ENCODE data around the gene CTAGE6.
"Not testable (repeated sequence)": the region's sequence is repeated elsewhere in the genome, so short reads cannot be mapped to it uniquely, and the experiment has no call there.

DNA sequence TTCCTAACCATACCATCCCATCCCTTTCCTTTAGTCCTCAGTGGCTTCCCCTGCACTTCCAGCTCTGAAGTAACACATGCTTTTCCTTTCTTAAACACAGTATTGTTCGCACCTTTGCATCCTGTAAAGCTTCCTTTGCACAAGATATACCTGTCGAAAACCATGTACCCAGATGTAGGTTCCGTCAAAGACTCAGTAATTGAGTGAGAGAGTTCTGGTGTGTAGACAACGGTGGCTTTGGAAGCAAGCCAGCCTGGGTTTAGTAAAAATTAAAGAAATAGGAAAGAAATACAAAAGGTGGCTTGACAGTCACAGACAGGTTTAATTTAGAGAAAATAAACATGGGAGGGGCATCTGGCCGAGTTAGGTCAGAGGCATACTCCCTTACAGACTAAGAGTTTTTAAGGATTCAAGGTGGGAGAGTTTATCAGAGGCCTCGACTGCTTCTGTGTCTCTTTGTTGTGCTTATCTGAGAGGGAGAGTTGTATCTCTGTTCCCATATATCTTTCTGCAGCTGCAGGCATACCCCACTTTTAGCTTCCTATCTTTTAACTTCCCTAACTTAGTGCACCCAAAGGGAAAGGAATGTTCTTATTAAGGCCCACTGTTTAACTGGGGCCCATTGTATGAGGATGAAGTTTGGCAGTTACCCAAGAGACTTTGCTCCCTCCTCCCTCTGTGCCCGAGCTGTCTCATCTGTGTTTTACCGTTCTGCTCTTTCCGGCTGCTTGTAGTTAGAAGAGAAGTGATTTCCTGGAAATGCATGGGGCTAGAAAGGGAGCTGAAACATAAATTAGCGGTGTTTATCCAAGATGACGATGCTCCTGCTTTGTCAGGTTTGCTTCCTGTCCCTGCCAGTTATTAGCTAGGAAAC lies 42.7 kb downstream of the CTAGE6 start:
- TF ChIP-seq POLR2A (IDR thresholded peaks at IDR 0.05): not testable (repeated sequence)
- TF ChIP-seq, protein P1, sequence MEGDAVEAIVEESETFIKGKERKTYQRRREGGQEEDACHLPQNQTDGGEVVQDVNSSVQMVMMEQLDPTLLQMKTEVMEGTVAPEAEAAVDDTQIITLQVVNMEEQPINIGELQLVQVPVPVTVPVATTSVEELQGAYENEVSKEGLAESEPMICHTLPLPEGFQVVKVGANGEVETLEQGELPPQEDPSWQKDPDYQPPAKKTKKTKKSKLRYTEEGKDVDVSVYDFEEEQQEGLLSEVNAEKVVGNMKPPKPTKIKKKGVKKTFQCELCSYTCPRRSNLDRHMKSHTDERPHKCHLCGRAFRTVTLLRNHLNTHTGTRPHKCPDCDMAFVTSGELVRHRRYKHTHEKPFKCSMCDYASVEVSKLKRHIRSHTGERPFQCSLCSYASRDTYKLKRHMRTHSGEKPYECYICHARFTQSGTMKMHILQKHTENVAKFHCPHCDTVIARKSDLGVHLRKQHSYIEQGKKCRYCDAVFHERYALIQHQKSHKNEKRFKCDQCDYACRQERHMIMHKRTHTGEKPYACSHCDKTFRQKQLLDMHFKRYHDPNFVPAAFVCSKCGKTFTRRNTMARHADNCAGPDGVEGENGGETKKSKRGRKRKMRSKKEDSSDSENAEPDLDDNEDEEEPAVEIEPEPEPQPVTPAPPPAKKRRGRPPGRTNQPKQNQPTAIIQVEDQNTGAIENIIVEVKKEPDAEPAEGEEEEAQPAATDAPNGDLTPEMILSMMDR (IDR thresholded peaks at IDR 0.05): not testable (repeated sequence)

Measured in body of pancreas (tissue), 4 donors.